Eye (tissue), 1 donor: ENCODE measurements around the gene PPP2R1B.

ENCODE experiments used
- DNase-seq: peaks from one replicate; pipeline ENCODE4 v3.0.0-alpha.2; 2015

Gene PPP2R1B

DNA sequence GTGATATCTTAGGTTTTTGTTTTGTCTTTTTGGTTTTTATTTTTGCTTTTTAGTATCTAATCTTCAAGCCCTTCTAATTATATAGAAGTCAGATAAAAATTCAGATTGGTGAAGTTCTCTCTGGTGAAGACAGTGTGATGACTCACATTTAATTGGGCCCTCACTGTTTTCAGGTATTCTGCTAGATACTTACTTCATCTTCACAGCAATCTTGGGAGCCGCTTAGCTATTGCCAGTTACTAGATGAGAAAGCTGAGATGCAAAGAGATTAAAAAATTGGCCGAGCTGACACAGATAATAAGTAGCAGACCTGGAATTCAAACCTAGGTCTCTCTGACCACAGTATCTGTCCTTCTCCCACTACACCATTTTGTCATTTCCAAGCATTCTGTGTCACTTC lies 75.0 kb downstream of the PPP2R1B start:
- no peak for DNase-seq

GRCh38 chr11:111688013-111688412 lies 78.2 kb downstream of the PPP2R1B start:
- no peak for DNase-seq

DNA sequence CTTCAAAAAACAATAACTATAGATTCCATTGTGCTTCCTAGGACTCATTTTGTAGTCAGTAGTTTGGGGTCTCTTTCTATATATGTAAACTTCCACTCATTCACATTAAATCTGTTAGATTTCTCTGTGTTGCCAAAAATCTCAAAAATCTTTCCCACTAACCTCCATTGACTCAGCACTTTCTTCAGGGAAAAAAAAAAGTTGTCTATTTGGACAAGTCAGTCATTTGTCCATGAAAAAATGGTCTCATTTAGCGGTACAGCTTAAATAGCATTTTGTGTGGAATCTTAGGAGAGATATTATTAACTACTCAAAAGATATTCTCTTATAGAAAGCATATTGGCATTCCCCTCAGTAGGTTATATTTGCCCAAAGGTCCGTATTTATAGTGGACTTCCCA lies 81.9 kb downstream of the PPP2R1B start:
- DNase-seq: no peak

GRCh38 chr11:111683806-111684205 lies 82.4 kb downstream of the PPP2R1B start:
- no peak for DNase-seq

- no peak for DNase-seq
Measured at GRCh38 chr11:111680486-111681175, 85.6 kb downstream of the PPP2R1B start.
